C4-2B (cell line): ENCODE measurements around the gene LIPA.
A peak's percentile ranks its signal among the peaks of the same experiment; 100 is the strongest.

Experiments used
- H3K27ac ChIP-seq: fragments of 450-650 bp; 2 replicates; pipeline ENCODE4 v1.5.1; 2017
- ZFX ChIP-seq: fragments of 450-650 bp; IDR thresholded peaks from 2 replicates; pipeline ENCODE4 v1.6.1; 2017
- TF ChIP-seq, protein P1 (sequence below): fragments of 450-650 bp; conservative IDR thresholded peaks from 2 replicates; pipeline ENCODE4 v1.5.1; 2017; ENCODE audit warnings: mild to moderate bottlenecking

LIPA gene

GRCh38 chr10:89224739-89225443 lies 26.7 kb downstream of the LIPA start:
- TF ChIP-seq ZFX = no peak
- TF ChIP-seq, protein P1, sequence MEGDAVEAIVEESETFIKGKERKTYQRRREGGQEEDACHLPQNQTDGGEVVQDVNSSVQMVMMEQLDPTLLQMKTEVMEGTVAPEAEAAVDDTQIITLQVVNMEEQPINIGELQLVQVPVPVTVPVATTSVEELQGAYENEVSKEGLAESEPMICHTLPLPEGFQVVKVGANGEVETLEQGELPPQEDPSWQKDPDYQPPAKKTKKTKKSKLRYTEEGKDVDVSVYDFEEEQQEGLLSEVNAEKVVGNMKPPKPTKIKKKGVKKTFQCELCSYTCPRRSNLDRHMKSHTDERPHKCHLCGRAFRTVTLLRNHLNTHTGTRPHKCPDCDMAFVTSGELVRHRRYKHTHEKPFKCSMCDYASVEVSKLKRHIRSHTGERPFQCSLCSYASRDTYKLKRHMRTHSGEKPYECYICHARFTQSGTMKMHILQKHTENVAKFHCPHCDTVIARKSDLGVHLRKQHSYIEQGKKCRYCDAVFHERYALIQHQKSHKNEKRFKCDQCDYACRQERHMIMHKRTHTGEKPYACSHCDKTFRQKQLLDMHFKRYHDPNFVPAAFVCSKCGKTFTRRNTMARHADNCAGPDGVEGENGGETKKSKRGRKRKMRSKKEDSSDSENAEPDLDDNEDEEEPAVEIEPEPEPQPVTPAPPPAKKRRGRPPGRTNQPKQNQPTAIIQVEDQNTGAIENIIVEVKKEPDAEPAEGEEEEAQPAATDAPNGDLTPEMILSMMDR = peak; percentile 79

DNA sequence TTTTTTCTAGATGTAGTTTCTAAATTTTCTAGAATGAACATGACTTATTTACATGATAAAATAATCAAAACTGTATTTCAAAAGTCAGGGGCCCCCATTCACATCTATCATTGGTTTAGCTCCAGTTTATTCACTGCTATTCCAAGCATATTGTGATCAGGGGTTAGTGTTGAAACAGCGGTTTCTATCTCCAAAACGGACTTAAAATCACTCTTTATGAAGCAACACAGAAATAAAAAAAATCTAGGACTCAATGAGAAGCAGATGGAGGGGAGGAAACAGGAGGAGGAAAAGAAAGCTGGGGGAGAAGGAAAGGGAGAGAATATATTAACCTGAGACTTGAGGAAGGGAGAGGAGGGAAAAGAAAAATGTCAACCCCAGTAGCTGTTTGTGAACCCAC lies 29.7 kb downstream of the LIPA start:
- TF ChIP-seq, protein P1 = no peak
- TF ChIP-seq ZFX = no peak
- no peak overlapping the region for H3K27ac ChIP-seq

More at GRCh38 chr10:89224739-89225443, 26.7 kb downstream of the LIPA start:
- peak overlapping the region; percentile 4 for H3K27ac ChIP-seq

DNA sequence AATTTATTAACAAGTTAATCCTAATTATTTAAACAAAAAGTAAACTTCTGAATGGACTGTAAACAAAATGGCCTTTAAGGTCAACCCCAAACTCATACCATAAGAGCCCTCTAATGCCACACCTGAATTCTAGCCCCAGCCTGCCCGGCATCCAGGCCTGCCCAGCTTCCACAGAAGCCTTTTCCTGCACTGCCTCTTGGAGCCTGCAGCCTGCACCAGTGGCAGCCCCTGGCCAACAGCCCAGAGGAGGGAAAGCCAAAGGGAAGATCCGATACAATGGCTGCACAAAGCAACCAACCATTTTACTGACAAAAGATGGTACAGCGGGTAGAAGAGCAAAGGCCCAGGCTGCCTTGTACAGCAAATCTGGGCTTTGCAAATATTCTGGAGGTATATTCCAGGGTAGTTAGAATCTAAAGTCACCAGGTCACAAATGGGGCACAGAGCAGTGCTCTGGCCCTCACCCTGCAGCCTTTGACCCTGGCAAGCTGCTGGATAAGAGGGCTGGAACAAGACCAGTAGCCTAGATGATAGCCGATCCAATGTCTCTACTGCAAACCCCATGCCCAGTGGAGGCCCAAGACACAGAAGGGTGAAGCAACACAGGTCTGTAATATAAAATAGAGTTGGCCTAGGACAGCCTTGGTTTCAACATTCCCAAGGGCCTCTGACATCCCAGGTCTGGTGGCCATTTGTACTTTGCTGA lies 31.9 kb downstream of the LIPA start:
- H3K27ac ChIP-seq = no peak overlapping the region
- TF ChIP-seq, protein P1 = no peak
- TF ChIP-seq ZFX = no peak

DNA sequence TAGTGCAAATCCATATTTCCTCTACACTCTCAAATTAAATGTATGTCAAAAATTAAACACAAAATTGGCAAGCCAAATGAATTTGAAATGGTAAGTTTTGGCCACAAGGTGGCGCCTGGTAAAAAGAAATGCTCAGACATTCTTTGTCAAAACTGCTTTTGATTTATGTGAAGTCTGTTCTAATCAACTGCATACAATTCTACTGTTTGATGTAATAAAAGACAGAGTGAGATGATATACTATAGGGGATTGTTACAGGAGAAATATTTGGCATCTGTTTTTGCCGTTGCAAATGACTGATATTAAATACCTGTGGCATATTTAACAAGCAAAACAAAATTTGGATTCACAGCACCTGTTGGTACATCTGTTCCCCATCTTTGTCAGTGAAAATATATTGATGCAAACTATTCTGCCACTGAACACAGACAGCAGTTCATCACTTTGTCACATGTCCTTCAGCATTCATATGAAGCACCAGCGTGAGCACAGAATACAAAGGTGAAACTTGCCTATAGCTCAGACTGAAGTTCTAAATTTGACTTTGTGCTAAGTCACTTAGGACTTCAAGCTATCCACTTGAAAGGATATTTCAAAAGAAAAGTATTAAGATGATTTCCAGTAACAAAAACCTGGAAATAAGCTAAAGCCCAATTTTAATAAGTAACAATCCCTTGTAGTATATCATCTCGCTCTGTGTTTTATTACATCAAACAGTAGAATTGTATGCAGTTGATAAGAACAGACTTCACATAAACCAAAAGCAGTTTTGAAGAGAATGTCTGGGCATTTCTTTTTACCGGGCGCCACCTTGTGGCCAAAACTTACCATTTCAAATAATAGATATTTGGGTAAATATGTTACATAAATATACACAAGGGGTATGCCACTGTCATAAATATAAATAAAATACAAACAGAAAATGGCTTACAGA lies 34.3 kb downstream of the LIPA start:
- TF ChIP-seq, protein P1 = peak; percentile 85
- no peak for TF ChIP-seq ZFX
- no peak overlapping the region for H3K27ac ChIP-seq

DNA sequence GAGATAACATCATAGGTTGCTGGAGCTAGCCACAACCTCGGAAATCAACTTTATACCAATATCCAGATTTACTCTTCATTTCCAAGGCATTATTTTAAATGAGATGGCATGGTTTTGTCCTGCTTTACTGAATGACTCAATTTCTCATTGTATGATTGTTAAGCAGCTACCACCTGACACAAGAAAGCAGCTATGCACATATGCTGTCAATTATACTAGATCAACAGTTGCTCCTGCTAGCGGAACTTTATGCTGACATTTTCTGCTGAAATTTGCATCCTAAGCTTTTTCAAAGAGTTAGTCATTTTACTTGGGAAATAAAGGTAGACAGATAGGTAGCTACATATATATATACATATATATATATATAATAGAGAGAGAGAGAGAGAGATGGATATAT lies 35.5 kb downstream of the LIPA start:
- TF ChIP-seq, protein P1 = no peak
- TF ChIP-seq ZFX = no peak
- H3K27ac ChIP-seq = no peak overlapping the region

DNA sequence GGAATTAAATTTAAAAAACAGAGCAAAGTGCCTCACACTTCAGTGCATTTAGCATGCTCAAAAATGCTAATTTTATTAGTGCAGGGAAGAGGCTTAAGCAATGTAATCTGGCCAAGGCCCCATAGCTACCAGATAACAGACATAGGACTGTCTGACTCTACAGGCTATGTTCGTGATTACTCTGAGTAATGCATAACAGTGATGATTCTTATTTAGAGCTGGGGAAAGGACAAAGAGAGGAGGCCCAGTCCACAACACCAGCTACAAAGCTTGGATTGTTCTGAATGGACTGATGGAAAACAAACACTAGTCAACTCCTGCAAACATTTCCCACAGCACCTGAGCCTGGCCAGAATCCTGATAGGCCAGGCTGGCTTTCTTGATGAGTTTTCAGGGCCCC lies 36.1 kb downstream of the LIPA start:
- H3K27ac ChIP-seq = no peak overlapping the region
- TF ChIP-seq ZFX = no peak
- TF ChIP-seq, protein P1 = no peak
